Renal cortical epithelial cell (primary cell): ENCODE results near the gene GAS2. TPM values are rescaled to one million over a fixed set of nuclear protein-coding genes. Genes with fewer than 3 reads are reported as not detected.

ENCODE experiments used
- DNase-seq: peaks from one replicate; pipeline ENCODE4 v3.0.0-alpha.2; 2011; ENCODE audit warnings: low read depth
- total RNA-seq: library from RNA; depleted of rRNA; stranded (reverse); fragments of >200 nt; gene quantifications from 2 replicates; pipeline ENCODE4 v1.2.3, GENCODE V29; 2014

GAS2 gene
- total RNA-seq, 1 donor from 2014 or later, result 4.4 TPM

DNA sequence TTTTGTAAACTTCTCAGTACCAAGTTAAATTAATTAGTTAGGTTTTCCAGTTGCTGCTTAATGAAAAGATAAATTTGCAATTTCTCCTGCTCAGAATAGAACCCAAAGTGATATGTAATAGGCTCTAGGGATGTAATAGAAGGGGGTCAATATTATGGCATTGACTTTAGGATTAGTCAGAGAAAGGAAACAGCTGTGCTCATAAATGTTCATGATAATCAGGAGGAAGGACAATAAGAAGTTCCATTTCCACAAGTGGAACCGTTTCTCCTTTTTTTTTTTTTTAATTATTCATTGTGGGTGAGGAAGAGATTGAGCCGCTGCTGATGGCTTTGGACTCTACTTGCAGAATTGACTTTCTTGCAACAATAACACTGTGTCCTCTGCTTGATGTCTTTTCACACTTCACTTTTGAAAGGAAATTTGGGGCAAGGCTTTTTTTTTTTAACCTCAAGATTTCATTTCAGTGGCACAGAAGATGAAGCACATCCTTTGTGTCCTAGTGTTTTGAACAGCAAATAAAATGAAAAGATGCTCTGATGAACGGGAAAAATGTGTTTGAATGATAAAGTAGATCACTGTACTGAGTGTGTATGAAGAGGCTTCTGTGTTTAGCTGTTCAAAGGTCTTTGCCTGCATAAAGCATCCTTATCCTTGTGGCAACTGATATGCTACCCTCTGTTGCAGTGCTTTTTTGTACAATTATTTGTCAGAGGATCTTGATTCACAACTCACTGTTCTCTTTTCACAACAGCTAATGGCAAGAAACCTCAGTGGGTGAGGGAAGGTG is 62.4 kb downstream of the GAS2 start:
- no peak for DNase-seq

DNA sequence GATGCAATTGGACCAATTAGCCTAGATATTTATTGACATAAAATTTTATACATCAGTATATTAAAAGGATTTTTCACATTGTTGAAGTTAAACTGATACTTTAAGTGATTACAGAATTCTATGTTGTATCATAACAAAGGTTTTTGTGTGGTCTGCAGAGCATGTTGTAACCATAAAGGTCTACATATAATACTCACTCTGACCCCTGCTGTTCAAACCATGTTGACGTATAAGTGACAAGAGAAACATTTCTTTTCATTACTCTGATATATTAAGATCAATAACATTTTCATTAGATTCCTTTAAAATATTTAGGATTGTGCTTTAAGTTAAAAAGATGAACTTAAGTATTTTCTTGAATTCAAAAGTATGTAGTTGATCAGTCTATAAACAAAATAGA is 63.9 kb downstream of the GAS2 start:
- peak; percentile 21 for DNase-seq

DNA sequence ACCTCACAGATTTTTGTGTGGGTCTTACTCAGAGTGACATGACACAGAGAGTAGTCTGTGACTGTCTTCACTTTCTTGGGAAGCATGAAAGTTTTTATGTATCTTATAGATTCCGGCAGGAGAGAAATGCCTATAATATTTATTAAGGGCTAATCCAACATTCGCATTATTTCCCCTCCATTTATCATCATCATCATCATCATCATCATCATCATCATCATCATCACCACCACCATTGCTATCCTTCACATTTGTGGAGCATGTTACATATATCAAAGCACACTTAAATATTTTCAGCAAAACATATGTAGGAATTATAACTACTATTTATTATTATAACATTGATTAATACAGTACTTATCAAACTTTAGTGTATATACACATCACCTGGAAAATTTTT is 66.2 kb downstream of the GAS2 start:
- DNase-seq, result no peak

DNA sequence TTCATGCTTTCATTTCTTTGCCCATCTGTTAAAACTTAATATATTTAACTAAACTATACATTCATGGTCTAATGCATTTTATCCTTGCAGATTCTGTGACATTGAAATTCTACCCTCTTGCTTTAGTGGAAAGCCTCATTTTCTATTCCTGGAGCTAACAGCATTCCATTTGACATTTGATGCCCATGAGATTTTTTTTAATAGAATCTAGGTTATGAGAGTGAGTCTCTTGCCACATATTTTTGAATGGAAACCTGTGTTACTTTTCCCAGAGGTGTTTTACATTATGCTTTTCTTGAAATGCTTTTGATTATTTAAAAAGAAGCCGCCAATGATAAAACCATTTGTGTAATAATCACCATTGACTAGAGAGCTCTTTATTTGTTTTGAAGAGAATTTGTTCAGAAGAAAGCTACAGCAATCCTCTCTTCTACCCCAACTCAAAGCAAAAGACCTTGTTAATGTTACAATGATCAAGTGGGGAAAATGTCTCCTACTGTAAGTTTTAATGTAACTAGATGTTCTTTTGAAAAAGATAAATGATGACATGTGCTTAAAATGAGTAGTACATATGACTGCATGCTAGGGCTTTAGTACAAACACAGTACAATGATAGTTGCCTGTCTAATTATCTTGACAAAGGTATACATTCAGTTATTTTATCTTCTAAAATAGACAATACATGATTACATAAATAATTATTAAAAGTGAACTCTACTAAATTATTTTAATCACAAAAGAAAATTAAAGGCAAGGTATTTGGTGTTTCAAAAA is 67.3 kb downstream of the GAS2 start:
- DNase-seq, result no peak

DNA sequence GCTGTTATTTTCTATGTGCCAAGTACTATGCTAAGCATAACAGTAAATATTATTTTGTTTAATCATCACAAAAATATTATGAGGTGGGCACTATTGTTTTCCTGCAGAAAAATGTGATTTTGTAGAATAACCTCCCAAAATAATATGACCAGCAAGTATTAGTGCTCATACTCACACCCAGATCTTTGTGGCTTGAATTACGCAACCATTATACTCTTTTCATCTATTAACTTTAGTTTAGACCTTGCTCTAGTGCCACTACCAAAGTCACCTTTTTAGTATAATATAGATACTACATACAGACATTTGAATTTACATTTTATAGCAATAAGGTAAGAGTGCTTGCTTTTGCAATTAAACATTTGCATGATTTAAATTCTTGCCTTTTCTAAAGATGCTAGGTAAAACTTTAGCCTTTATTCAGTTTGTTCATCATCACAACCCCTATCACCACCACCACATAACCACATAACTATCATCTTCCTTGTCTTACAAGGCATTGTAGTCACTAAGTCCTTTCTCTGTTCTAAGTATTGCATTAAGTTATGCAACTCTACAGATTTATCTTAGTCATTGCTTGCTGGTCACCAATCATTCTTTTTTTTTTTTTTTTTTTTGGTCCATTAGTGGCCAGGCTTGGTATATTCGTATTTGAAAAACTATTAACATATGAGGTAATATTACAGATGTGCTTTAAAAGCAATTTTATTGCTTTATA is 68.4 kb downstream of the GAS2 start:
- DNase-seq, result peak; percentile 29

DNA sequence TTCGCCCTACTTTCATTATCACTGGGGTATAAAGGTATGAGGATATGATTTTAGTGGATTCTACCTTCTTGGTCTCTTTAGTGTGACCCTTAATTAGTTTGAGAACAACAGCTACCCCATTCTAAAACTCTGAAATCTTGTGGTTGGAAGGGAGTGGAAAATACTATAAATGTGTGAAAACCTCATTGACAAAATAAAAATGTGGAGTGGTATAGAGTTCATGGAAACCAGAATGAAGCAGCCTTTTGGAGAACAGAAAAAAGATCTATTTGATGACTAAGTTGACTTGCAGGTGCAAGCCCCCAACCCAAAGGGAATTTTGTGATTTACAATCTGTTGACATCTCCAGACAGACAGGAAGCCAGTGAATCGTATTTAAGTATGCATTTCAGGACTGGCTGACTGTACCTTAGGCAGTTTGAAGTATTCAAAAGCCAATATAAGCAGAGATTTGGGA is 75.8 kb downstream of the GAS2 start:
- no peak for DNase-seq

DNA sequence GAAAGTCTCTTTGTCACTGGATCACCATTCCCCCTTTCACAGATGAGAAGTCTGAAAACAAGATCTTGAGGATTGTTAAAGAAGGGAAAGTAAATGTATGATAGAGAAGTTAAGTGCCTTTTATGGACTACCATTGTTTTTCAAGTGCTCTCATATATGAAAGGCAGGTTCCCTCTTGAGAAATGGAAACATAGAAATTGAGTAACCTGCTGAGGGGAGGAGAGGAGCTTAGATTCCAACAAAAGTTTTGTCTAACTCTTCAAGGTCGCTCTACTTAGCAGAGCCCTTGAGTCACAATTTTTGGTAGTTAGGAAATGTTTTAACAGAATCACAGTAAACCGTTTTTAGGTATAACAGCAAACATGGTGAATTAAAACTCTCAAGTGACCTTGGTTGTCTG is 83.1 kb downstream of the GAS2 start:
- no peak for DNase-seq

DNA sequence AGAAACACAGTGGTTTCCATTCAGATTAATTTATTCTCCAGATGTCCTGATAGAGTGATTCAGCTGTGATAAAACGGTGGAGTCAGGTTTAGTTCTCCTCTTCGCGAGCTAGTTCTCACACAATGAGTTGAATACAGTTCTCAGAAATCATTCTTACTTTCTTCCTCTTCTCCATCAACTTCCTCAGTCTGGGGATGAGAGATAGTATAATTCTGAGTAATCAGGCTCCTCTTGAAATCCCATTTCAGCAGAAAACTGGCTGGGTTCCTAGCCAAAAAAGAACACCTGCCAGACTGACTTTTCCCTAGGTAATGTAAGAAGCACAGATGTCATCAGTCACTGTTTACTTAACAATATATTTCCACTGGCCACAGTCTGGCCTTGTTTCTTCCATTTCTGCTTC is 86.5 kb downstream of the GAS2 start:
- DNase-seq, result no peak

DNA sequence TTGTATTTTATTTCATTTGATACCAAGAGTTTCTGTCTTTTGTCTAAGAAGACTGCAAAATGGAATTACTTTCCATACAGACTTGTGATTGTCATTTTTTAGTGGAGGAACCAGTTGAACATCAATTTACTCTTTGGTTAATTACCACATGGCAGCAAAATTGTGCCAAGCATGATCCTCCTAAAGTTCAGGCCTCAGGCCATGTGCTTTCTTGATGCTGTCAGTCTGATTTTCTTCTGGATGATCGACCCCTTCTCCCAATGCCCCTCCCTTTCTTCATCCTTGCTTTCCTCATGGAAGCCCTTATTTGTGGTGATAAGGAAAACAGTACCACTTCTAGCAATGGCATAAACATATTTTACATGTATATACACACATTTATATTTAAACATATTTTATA is 87.0 kb downstream of the GAS2 start:
- DNase-seq, result no peak

DNA sequence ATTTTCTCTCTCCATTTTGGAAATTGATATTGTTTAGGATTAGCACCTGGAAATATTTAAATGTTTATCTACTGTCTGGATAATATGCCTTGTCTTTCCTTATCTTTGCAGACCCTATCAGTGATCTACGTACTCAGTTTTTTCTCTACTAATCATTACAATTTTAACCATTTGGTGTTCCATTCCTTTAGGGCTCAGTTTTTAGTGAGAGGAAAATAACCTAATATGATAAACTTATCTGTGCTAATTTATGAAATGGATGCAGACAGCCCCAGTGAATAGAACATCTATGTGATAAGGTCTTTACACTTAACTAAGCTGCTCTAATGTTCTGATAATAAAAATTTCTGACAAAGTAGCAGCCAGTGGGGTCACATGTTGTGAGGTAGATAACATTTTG is 94.7 kb downstream of the GAS2 start:
- DNase-seq, result no peak

DNA sequence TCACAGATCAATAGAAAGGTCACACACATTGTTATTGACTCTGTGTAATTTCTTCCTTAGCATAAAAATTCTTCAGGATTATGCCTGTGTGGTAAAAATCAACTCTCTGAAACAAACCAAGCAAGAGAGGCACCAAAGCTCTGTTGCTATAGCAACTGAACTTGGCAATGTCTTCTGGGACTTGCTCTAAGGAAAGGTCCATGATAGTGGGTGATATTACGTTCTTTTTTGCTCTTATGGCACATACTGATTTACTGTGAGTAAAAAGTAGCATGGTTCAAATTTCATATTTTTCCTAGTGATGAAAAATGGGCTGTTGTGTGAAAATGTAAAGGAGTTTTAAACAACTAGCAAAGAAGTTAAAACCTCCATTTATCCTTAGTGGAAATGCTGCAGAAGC is 96.8 kb downstream of the GAS2 start:
- no peak for DNase-seq

DNA sequence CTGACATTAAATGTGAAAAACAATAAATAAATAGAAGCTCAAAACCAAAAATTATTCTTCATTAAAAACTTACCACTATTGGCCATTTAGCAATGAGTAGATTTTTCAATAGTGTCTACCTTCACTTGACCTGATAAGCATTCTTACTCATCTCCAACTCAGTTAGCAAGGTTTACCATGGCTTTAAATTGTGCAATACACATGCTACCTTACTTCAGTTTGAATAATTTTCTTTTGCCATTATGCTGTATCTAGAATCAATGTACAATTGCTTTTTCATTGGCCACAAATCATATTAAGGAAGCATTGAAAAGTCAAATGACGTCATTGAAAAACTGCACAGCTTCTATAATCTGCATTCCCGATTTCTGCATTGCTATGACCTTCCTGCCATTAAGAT is 98.3 kb downstream of the GAS2 start:
- no peak for DNase-seq

DNA sequence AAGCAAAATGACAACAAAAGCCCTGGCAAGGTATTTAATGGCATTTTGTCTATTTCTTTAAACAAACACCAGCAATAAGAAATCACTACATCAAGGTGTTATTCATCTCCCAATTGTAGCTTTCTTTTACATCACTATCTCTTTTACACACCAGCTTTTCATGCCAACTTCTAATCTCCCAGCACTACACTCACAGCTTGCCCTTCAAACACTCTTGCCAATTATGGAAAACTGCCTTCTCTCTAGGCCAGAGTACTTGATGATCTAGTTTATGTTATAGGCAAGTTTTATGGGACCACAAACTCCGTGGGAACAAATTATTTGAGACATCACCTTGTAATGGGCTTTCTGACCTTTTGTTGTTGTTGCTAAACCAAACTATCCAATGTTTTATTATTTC is 101.9 kb downstream of the GAS2 start:
- no peak for DNase-seq

DNA sequence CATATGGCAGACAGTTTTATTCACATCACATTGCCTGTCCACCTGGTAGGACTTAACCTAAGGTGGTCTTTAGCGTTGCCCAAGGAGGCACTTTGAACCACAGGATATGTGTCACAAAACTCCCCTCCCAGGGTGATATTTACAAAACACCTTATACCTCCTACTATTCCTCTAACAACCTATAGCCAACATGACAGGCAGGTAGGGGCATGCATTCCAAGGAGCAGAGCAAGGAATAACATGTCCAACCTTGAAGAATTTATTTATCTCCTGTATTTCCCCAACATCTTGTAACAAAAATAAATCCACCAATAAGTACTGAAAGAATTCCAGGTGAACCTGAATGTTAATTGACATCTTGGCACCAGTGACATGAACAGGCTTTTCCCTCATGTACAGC is 102.7 kb downstream of the GAS2 start:
- DNase-seq, result no peak

DNA sequence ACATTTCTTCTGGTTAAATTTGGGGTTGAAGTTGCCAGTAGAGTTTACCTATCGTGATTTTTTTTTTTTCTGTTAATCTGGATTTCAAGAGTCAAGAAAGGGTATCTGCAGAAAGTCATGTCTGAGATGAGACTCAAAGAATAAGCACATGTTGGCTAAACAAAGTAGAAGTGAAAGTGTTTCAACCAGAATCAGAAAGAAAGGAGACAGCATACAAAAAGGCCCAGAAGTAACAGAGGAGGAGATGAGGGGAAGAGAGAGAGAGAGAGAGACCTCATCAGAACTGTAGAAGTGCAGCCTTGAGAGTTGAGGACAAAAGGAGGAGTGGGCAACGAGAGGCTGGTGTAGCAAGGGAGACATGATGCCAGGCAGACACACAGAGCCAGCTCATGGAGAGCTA is 108.3 kb downstream of the GAS2 start:
- DNase-seq, result no peak

DNA sequence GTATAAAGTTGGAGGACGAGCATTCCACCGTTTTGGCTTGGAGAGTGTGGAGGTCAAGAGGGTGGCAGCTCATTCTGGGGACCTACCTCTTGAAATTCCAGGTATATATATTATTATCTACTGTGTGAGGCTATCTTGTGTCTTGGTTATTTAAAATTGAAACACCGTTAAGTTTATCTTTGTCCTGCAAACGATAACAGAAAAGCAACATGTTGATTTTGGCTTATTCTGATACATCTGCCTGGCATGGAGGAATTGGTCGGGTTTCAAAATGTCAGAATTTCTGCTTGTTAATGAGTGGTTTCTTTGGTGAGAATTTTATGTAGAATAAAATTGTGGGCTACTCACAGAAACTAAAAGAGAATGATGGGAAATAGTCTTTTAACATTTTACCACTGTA is 108.8 kb downstream of the GAS2 start:
- no peak for DNase-seq

DNA sequence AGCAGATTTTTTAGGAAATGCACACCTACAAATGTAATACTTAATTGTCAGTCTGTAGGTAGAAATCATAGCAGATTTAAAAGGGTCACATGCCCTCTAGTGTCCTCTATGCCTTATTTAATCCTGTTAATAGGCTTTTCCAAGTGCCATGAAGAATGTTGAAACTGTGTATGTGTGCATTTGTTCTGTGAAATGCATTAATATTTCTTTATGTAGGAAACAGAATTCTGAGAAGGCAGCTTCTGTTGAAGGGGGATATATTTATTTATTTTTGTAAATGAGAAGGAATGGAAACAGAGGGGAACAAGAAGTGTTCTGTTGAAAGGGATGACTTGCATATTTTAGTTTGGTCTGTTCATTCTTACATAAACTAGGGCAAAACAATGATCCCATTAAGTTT is 112.2 kb downstream of the GAS2 start:
- DNase-seq, result peak; percentile 13

DNA sequence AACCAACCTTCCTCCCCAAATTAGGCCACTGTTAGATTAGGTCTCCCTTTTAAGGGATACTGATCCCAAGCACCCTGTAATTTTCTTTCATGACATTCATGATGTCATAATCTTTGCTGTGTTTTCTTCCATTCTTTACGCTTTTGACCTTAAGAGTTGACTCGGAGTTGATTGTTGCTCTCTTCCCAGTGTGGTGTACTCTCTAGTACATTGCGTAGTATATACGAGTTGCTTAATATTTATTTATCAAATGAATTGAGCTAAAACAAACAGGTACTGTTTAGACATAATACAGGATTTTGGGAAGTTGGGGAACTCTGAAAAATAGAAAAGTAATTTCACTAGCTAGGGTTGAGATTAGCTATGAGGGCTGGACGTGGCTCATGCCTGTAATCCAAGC is 113.4 kb downstream of the GAS2 start:
- no peak for DNase-seq

DNA sequence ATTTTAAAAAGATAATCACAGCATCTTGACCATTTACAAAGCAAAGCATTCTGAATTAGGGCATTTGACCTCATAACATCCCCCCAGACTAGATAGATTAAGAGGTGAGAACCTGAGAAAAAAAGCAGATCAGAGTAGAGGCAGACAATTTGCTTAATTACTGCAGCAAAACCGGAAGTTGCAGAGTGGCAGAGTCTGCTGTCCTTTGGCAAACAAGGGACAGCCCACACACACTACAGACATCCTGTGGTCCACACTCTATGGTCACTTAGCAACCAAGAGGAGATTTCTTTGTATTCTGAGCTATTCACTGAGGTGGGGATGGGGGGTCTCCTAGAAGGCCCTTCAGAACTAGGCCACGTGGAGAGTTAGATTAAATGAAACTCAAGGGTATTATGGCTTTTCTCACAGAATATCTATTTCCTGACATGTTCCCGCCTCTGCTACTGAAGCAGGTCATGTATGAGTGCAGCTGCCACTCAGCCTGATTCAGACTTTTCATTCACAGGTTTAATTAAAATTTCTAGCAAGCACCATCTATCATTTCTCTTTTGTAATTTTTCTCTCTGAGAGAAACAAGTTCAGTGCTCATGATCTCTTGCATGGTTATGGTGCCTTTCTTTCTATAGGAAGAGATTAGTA is 114.7 kb downstream of the GAS2 start:
- no peak for DNase-seq

DNA sequence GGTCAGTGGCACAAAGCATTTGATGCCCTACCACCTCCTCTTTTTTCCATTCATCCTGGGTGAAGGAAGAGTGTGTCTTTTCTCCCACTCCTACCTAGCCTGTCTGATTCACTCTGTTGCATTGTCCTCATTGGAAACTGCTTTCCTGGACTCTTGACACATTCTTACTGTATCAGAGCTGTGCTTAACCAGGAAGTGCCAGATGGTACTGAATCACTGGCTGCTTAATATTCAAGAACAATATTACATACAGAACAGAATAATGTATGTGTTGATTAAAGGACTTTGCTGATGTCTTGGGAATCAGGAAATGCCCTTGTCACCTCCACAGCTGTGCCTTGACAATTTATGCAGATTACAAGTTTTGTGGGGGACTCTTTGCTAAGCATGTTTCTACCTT is 118.8 kb downstream of the GAS2 start:
- DNase-seq, result peak; percentile 48

DNA sequence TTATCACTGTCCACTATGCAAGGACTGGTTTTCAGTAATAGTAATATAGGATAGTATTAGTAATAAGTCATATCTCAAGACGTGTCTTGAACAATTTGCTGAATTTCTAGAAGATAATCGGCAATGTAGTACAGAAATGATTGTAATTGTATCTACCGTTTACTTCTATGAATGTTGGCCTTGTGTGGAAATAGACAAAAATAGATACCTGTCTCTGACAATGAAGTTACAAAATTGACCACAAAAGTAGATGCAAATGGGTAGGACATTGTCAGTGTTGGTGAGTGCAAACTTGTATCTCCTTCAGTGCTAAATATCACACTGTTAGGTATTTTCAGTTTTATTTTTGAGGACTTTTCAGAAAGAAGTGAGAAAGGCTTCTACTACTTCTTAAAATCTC is 120.1 kb downstream of the GAS2 start:
- DNase-seq, result no peak

DNA sequence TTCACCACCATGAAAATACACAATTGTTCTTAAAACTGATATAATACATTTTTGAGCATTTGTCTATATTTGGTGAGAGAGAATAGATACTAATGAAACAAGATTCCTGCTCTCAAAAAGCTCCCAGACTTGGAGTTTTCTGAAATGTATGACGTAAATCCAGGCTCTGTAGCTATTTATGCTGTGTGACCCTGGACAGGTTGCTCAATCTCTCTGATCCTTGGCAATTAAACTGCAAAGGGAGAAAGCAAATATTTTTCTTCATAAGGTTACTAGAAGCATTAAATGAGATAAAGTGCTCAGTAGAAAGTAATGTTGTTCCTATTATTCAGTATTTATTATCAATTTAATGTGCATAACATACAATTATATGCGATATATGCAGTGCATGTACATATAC is 120.6 kb downstream of the GAS2 start:
- DNase-seq, result no peak
